ENCODE measurements around the gene ZBTB43. TPM values are rescaled to one million over a fixed set of nuclear protein-coding genes. Genes with fewer than 3 reads are reported as not detected.

The ZBTB43 gene
- total and polyA plus RNA-seq, 10 of the 15 experiments (the other 5 are each of a cell fraction or from before 2014, with no cell fraction given) = 2.4 to 19.3 (median 8.7) TPM

- POLR2A ChIA-PET = interaction anchor here (0.6 kb wide), 1 partner anchor 13 kb away, joined by 3 read pairs; no protein-coding TSS in a partner anchor
Measured at GRCh38 chr9:126886897-126887296, 82.1 kb downstream of the ZBTB43 start.

More at GRCh38 chr9:126886897-126887296, 82.1 kb downstream of the ZBTB43 start:
- WGBS (ENCODE audit: insufficient coverage, insufficient replicate concordance, low lambda C conversion rate, missing lambda C conversion rate) = 92% methylated on average over 10 of the region's 10 CpGs
- 0 out of 4 replicates have a peak, but pooled peaks cover 0 to 7% of the 10 kb centered on the region in 2 experiments for H3K36me3 ChIP-seq (ENCODE audit: control insufficient read depth in 2 of 2, insufficient read depth in 2 of 2, low read length in 1 of 2)
- no peak for TF ChIP-seq MYB (IDR thresholded peaks at IDR 0.05; ENCODE audit: borderline replicate concordance, low read depth, low read length)
- no peak for TF ChIP-seq SMAD1 (IDR thresholded peaks at IDR 0.05; ENCODE audit: low read depth, partially characterized antibody)
- no peak for TF ChIP-seq BHLHE40 (IDR thresholded peaks at IDR 0.05; ENCODE audit: borderline replicate concordance in 1 of 2, low read depth in 2 of 2, low read length in 1 of 2)
- no peak for TF ChIP-seq SP1 (IDR thresholded peaks at IDR 0.05; ENCODE audit: low read depth, low read length)
- TF ChIP-seq NFYB (IDR thresholded peaks at IDR 0.05; ENCODE audit: insufficient read depth, low read depth, low read length) = no peak
- no peak for TF ChIP-seq SMARCA5 (IDR thresholded peaks at IDR 0.05)
- TF ChIP-seq, protein P1, sequence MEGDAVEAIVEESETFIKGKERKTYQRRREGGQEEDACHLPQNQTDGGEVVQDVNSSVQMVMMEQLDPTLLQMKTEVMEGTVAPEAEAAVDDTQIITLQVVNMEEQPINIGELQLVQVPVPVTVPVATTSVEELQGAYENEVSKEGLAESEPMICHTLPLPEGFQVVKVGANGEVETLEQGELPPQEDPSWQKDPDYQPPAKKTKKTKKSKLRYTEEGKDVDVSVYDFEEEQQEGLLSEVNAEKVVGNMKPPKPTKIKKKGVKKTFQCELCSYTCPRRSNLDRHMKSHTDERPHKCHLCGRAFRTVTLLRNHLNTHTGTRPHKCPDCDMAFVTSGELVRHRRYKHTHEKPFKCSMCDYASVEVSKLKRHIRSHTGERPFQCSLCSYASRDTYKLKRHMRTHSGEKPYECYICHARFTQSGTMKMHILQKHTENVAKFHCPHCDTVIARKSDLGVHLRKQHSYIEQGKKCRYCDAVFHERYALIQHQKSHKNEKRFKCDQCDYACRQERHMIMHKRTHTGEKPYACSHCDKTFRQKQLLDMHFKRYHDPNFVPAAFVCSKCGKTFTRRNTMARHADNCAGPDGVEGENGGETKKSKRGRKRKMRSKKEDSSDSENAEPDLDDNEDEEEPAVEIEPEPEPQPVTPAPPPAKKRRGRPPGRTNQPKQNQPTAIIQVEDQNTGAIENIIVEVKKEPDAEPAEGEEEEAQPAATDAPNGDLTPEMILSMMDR (IDR thresholded peaks at IDR 0.05 in 2 of 3, conservative IDR thresholded peaks at IDR 0.05 in 1 of 3; ENCODE audit: control insufficient read depth in 2 of 3, extremely low read depth in 1 of 3, insufficient read depth in 1 of 3, low read depth in 3 of 3, low read length in 3 of 3) = no peak
- no peak for TF ChIP-seq SPI1 (IDR thresholded peaks at IDR 0.05; ENCODE audit: borderline replicate concordance, insufficient read depth, low read depth, low read length)
- TF ChIP-seq RFX5 (IDR thresholded peaks at IDR 0.05; ENCODE audit: low read depth, low read length) = no peak
- TF ChIP-seq TARDBP (IDR thresholded peaks at IDR 0.05; ENCODE audit: borderline replicate concordance) = no peak
- no peak for TF ChIP-seq FOXK2 (IDR thresholded peaks at IDR 0.05)
- TF ChIP-seq TAF1 (IDR thresholded peaks at IDR 0.05; ENCODE audit: borderline replicate concordance, low read depth, low read length) = no peak
- TF ChIP-seq PAX8 (IDR thresholded peaks at IDR 0.05) = no peak
- no peak for TF ChIP-seq SREBF2 (IDR thresholded peaks at IDR 0.05; ENCODE audit: low read length)
- TF ChIP-seq NBN (IDR thresholded peaks at IDR 0.05) = no peak
- TF ChIP-seq ELK1 (IDR thresholded peaks at IDR 0.05; ENCODE audit: low read depth, low read length) = no peak
- no peak for TF ChIP-seq E2F8 (IDR thresholded peaks at IDR 0.05; ENCODE audit: low read depth, partially characterized antibody)
- no peaks in the 10 kb centered on the region for H3K27me3 ChIP-seq (replicated peaks in 1 of 2; ENCODE audit: control insufficient read depth in 2 of 2, insufficient read depth in 2 of 2, low read length in 1 of 2)
- H2AFZ ChIP-seq (ENCODE audit: control insufficient read depth, low read depth, low read length) = no peak overlapping the region
- no TSS peak for BruUV-seq (replicated peaks)
- DNase-seq (ENCODE audit: low read depth, low spot score) = no peak
- no peak for FAIRE-seq
- intact Hi-C loops (cut with micrococcal nuclease; ENCODE audit: unreplicated experiment) (no loop called here), in situ Hi-C loops (cut with MboI) (no loop called here)
- no peaks in the 10 kb centered on the region for H4K20me1 ChIP-seq (ENCODE audit: control insufficient read depth, insufficient read depth)
- no peaks in the 10 kb centered on the region for H3K4me1 ChIP-seq (ENCODE audit: control insufficient read depth, insufficient read depth, low read length)
- H3K4me3 ChIP-seq = no peak overlapping the region
- H3K4me2 ChIP-seq (ENCODE audit: control insufficient read depth, insufficient read depth) = no peak overlapping the region
- H3K9ac ChIP-seq (ENCODE audit: control insufficient read depth, insufficient read depth, low read length) = no peak overlapping the region
- ATAC-seq = no peak
- no peak overlapping the region for H3K27ac ChIP-seq (ENCODE audit: control insufficient read depth, insufficient read depth)
- no peaks in the 10 kb centered on the region for H3K9me3 ChIP-seq (replicated peaks; ENCODE audit: control insufficient read depth, insufficient read depth, low read length)
- ChIA-PET SMC1A (ENCODE audit: uncharacterized antibody, unreplicated experiment) (no interaction called here), CTCF (interaction anchor here (0.6 kb wide), 1 partner anchor 27 kb away, joined by 3 read pairs; no protein-coding TSS in a partner anchor), RAD21 (ENCODE audit: unreplicated experiment) (no interaction called here)
- H3K79me2 ChIP-seq (ENCODE audit: control insufficient read depth, insufficient read depth, low read length) = no peaks in the 10 kb centered on the region
